ENCODE data around the gene EDN1. TPM values are rescaled to one million over a fixed set of nuclear protein-coding genes. Genes with fewer than 3 reads are reported as not detected.

Gene EDN1
- total RNA-seq, 1 experiment from 2014 or later: not detected

GRCh38 chr6:12264671-12265070 lies 25.5 kb upstream of the EDN1 start:
- in situ Hi-C loops (cut with HindIII; ENCODE audit: low pct_unique_long_range_greater_than_20kb, low sequenced_read_pairs): no loop called here
- DNase-seq (ENCODE audit: low read depth, low spot score): no peak

GRCh38 chr6:12265296-12265695 lies 24.9 kb upstream of the EDN1 start:
- no peak for DNase-seq (ENCODE audit: low read depth, low spot score)
- in situ Hi-C loops (cut with HindIII; ENCODE audit: low pct_unique_long_range_greater_than_20kb, low sequenced_read_pairs): no loop called here

- in situ Hi-C loops (cut with HindIII; ENCODE audit: low pct_unique_long_range_greater_than_20kb, low sequenced_read_pairs): no loop called here
- no peak for DNase-seq (ENCODE audit: low read depth, low spot score)
Measured at GRCh38 chr6:12265791-12266190, 24.4 kb upstream of the EDN1 start.

- in situ Hi-C loops (cut with HindIII; ENCODE audit: low pct_unique_long_range_greater_than_20kb, low sequenced_read_pairs): no loop called here
- no peak for DNase-seq (ENCODE audit: low read depth, low spot score)
Measured at GRCh38 chr6:12266571-12266970, 23.6 kb upstream of the EDN1 start.

GRCh38 chr6:12269110-12269509 lies 21.1 kb upstream of the EDN1 start:
- in situ Hi-C loops (cut with HindIII; ENCODE audit: low pct_unique_long_range_greater_than_20kb, low sequenced_read_pairs): no loop called here
- DNase-seq (ENCODE audit: low read depth, low spot score): no peak

GRCh38 chr6:12270551-12271230 lies 19.5 kb upstream of the EDN1 start:
- in situ Hi-C loops (cut with HindIII; ENCODE audit: low pct_unique_long_range_greater_than_20kb, low sequenced_read_pairs): no loop called here
- DNase-seq (ENCODE audit: low read depth, low spot score): no peak

GRCh38 chr6:12271594-12271993 lies 18.6 kb upstream of the EDN1 start:
- in situ Hi-C loops (cut with HindIII; ENCODE audit: low pct_unique_long_range_greater_than_20kb, low sequenced_read_pairs): no loop called here
- no peak for DNase-seq (ENCODE audit: low read depth, low spot score)

GRCh38 chr6:12271997-12272396 lies 18.2 kb upstream of the EDN1 start:
- DNase-seq (ENCODE audit: low read depth, low spot score): no peak

GRCh38 chr6:12275107-12275506 lies 15.1 kb upstream of the EDN1 start:
- DNase-seq (ENCODE audit: low read depth, low spot score): peak; percentile 16
- in situ Hi-C loops (cut with HindIII; ENCODE audit: low pct_unique_long_range_greater_than_20kb, low sequenced_read_pairs): no loop called here

More at GRCh38 chr6:12271997-12272396, 18.2 kb upstream of the EDN1 start:
- in situ Hi-C loops (cut with HindIII; ENCODE audit: low pct_unique_long_range_greater_than_20kb, low sequenced_read_pairs): no loop called here

- no peak for DNase-seq (ENCODE audit: low read depth, low spot score)
- in situ Hi-C loops (cut with HindIII; ENCODE audit: low pct_unique_long_range_greater_than_20kb, low sequenced_read_pairs): no loop called here
Measured at GRCh38 chr6:12276930-12277315, 13.2 kb upstream of the EDN1 start.

GRCh38 chr6:12277386-12277785 lies 12.8 kb upstream of the EDN1 start:
- in situ Hi-C loops (cut with HindIII; ENCODE audit: low pct_unique_long_range_greater_than_20kb, low sequenced_read_pairs): no loop called here

GRCh38 chr6:12278915-12279314 lies 11.2 kb upstream of the EDN1 start:
- in situ Hi-C loops (cut with HindIII; ENCODE audit: low pct_unique_long_range_greater_than_20kb, low sequenced_read_pairs): no loop called here
- DNase-seq (ENCODE audit: low read depth, low spot score): no peak

More at GRCh38 chr6:12277386-12277785, 12.8 kb upstream of the EDN1 start:
- no peak for DNase-seq (ENCODE audit: low read depth, low spot score)

GRCh38 chr6:12279322-12280091 lies 10.7 kb upstream of the EDN1 start:
- in situ Hi-C loops (cut with HindIII; ENCODE audit: low pct_unique_long_range_greater_than_20kb, low sequenced_read_pairs): no loop called here
- no peak for DNase-seq (ENCODE audit: low read depth, low spot score)

GRCh38 chr6:12280458-12280857 lies 9.7 kb upstream of the EDN1 start:
- no peak for DNase-seq (ENCODE audit: low read depth, low spot score)
- in situ Hi-C loops (cut with HindIII; ENCODE audit: low pct_unique_long_range_greater_than_20kb, low sequenced_read_pairs): no loop called here

- in situ Hi-C loops (cut with HindIII; ENCODE audit: low pct_unique_long_range_greater_than_20kb, low sequenced_read_pairs): no loop called here
- DNase-seq (ENCODE audit: low read depth, low spot score): no peak
Measured at GRCh38 chr6:12280902-12281301, 9.3 kb upstream of the EDN1 start.

GRCh38 chr6:12283904-12284303 lies 6.3 kb upstream of the EDN1 start:
- in situ Hi-C loops (cut with HindIII; ENCODE audit: low pct_unique_long_range_greater_than_20kb, low sequenced_read_pairs): no loop called here
- DNase-seq (ENCODE audit: low read depth, low spot score): no peak

GRCh38 chr6:12286373-12287110 lies 3.6 kb upstream of the EDN1 start:
- DNase-seq (ENCODE audit: low read depth, low spot score): no peak
- in situ Hi-C loops (cut with HindIII; ENCODE audit: low pct_unique_long_range_greater_than_20kb, low sequenced_read_pairs): no loop called here

- no peak for DNase-seq (ENCODE audit: low read depth, low spot score)
Measured at GRCh38 chr6:12288211-12288618, 1.9 kb upstream of the EDN1 start.

More at GRCh38 chr6:12288211-12288618, 1.9 kb upstream of the EDN1 start:
- in situ Hi-C loops (cut with HindIII; ENCODE audit: low pct_unique_long_range_greater_than_20kb, low sequenced_read_pairs): no loop called here

Measured in SK-MEL-5 (cell line).